Measurements from ENCODE around the gene TAF1C.

GRCh38 chr16:84156342-84156784 is 30.5 kb downstream of the TAF1C start:
- TF ChIP-seq, protein P1, sequence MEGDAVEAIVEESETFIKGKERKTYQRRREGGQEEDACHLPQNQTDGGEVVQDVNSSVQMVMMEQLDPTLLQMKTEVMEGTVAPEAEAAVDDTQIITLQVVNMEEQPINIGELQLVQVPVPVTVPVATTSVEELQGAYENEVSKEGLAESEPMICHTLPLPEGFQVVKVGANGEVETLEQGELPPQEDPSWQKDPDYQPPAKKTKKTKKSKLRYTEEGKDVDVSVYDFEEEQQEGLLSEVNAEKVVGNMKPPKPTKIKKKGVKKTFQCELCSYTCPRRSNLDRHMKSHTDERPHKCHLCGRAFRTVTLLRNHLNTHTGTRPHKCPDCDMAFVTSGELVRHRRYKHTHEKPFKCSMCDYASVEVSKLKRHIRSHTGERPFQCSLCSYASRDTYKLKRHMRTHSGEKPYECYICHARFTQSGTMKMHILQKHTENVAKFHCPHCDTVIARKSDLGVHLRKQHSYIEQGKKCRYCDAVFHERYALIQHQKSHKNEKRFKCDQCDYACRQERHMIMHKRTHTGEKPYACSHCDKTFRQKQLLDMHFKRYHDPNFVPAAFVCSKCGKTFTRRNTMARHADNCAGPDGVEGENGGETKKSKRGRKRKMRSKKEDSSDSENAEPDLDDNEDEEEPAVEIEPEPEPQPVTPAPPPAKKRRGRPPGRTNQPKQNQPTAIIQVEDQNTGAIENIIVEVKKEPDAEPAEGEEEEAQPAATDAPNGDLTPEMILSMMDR (IDR thresholded peaks at IDR 0.05), result no peak
- TF ChIP-seq POLR2A (IDR thresholded peaks at IDR 0.05) (no peak), EP300 (IDR thresholded peaks at IDR 0.05) (no peak), POLR2AphosphoS5 (IDR thresholded peaks at IDR 0.05) (no peak)

All from suprapubic skin (tissue), 4 donors.